UCSD-AML1 (cell line): ENCODE results near the gene FAM222A.

Experiments
- DNase-seq: peaks from one replicate; lab custom pipeline; 2025; ENCODE audit not compliant: unreplicated experiment; lab: John Stamatoyannopoulos, UW

FAM222A gene

DNA sequence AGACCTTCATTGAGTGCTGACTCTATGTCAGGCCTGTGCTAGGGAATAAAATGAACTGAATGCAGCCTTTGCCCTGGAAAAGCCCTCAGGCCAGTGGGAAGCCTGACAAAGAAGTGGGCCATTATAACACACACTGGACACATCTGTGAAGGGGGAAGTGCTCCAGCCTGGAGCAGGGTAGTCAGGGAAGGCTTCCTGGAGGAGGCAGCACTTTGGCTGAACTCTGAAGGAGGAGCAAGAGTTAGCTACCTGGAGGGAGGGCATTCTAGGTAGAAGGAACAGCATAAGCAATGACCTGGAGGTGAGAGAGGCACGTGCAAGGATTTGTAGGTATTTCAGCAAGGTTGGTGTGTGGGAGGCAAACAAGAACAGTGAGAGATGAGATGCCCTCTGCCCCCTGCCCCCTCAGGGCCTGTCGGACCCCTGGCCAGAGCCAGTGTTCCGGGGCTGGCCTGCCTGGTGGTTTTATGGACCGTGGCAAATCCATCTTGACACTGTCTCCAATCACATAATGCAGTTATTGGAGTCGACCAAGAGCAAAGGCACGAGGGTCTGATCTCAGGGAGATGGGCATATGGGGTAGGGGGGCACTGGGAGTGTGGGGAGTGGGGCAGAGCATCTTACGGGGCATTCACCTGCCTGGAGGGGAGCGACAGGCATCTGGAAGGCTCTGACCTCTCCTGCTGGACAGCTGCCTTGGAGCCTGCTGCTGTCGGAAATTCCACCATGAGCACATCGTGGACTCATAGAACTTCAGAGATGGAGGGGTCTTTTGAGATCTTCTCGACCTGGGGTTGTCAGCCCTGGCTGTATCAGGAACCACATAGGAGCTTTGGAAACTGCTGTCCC is 2.7 kb upstream of the FAM222A start:
- no peak for DNase-seq

DNA sequence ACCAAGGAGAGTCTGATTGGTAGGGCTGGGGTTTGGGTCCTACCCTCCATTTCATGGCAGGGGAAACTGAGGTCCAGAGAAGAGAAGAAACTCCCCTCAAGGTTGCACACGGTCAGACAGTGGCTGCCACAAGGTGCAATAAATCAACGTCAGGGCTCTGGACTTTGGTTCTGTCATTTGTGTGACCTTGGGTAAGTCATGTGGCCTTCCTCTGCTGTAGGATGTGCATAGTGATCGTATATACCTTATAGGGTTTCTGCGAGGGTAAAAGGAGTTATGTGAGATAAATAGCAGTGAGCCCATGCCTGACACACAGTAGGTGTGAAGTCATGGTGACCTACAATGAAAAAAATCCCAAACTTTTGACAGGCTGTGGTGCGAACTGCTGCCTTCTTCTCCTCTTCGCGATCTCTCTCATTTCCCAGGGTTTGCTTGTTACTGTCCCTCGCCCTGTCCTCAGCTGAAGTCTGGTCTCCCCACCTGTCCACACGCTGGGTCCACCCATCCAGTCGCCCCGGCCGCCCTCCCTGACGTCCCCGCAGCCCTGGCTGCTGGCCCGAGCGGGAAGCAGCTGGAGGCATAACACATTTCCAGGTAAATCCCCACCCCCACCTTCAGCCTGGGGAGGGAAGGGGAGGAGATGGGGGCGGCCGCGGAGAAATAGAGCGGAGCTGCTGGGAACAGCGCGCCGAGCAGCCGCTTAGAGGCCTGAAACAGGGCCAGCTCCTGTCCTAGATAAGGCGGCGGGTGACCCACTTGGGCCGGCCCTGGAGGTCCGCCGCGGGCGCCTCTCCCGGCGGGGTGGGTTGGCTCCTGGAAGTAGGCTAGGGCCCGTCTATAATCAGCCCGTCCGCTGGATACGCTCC is 1.8 kb upstream of the FAM222A start:
- no peak for DNase-seq

DNA sequence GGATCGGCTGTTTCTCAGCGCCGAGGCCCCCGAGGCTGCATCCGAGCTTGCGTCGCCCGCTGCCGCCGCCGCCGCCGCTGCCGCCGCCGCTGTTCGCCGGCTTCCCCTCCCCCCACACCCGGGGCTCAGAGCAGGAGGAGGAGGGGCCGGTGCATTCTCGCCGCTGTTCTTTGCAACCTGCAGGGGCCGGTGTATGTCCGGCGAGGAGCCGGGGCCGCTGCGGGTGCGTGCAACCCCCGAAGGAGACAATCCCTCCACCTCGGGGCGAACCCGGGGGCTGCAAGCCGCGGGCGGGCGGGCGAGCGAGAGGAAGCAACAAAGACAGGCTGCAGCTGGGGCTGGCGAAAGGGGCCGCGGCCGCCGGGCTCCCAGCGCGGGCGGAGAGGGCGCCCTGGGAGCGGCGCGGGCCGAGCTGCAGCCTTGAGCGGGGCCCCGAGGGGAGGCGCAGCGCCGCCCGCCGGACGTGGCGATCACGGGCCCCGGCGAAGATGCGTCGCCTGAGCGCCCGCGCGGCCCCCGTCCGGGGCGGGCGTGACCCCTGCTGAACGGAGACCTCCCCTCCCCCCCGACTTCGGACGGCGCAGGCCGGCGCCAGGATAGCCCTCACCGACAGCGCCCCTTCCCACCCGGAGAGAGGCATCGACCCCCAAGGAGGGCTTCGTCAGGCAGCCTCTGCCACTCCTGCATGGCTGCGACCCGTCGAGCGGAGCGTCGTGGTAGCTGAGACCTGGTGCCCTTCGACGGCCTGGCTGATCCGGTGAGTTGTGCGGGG is 702 bp downstream of the FAM222A start:
- DNase-seq = peak; percentile 62

DNA sequence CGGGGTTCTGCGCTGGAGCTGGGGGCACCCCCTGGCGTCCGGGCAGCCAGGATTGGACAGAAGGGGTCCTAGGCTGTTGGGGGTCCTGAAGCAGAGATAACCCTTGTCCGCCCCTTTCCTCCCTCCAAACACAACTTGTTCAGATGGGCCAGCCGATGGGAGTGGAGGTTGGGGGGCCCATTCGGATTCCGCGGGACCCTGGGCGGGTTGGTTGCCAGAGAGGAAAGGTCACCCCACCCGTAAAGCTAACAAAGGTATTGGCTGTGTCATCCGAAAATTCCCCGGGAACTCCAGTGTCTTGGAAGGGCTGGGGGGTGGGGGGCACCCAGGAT is 1.3 kb downstream of the FAM222A start:
- no peak for DNase-seq

DNA sequence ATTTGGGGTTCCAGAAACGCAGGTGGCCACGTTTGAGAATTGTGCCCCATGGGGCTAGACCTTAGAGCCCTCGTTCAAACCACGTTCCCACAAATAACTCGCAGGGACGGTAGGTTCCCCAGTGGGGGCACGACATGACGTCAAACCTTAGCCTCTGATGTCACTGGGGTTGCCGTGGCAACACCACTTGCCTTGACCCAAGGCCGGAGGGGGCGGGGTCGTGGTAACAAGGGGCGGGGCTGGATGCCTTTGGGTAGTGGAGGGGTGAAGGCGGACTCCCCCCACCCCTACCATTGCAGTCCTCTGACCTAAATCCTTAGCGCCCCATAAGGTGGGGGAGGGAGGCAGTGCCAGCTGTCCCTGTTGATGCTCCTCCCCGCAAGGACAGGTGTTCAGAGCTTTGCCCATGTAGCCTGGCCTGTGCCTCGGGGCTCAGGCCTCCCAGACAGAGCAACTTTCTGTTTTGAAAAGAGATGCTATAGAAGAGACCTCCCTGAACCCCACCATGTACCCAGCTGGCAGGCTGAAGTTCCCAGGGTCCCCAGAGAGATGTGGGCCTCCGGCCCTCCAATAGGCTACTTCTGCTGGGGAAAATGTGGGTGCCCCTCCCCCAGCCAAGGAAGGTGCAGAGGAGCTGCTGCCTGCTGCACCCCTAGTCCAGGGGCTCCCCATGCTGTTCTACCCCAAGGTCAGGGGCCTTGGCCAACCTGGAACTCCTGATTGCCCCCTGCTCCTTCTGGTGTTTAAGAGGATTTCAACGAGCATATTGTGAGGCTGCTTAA is 1.9 kb downstream of the FAM222A start:
- DNase-seq = no peak

DNA sequence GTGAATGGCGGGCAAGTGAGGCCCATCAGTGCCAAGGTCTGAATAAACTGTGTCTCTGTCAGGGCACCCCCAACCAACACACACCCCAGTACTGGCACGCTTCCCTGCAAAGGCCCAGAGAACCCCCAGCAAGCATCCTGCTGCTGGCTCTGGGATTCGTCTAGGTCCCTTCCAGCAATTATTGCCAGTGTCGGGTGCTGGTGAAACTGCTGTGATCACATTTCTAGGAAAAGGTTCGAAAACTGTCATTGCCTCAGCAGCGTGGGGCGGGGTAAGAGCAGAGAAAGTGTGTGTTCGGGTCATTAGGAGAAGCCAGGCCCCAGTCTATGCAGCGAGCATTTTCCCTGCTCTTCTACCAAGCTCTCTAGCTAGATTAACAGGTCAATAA is 2.5 kb downstream of the FAM222A start:
- no peak for DNase-seq

DNA sequence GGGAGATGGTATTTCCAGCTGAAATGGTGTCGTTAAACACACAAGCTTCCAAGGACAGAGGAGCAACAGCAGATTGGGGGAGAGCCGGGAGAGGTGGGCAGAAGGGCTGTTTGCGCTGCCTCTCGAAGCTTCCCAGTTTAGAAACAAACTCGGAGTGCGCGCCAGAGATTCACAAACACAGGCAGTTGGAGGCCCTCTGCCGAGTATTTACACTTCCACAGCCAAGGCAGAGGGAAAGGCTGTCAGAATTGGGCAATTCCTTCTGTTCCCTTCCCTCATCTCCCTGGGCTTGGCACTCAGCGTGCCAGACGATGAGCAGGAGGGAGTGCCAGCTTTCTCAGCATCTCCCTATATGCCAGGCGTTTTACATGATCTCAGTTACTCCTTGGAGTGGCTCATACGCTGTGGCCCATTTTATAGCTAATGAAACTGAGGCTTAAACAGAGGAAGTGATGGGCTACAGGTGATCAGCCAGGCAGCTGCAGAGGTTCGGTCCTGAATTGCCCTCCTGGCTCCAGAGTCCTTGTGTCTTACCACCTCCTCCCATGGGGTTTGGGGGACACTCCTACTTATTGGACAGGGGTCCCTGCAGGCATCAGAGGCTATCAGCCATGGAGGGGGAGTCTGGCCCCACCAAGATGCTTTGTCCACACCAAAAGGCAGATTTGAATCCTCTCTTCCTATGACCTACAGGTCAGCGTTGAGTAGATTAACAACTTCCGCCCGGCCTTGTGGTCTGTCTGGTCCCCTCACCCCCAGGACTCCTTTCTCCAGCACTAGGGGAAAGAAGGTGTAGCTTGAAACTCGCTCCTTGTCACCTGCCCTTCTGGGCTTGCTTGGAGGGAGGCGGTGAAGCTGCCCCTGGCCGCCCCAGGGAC is 3.1 kb downstream of the FAM222A start:
- DNase-seq = no peak

DNA sequence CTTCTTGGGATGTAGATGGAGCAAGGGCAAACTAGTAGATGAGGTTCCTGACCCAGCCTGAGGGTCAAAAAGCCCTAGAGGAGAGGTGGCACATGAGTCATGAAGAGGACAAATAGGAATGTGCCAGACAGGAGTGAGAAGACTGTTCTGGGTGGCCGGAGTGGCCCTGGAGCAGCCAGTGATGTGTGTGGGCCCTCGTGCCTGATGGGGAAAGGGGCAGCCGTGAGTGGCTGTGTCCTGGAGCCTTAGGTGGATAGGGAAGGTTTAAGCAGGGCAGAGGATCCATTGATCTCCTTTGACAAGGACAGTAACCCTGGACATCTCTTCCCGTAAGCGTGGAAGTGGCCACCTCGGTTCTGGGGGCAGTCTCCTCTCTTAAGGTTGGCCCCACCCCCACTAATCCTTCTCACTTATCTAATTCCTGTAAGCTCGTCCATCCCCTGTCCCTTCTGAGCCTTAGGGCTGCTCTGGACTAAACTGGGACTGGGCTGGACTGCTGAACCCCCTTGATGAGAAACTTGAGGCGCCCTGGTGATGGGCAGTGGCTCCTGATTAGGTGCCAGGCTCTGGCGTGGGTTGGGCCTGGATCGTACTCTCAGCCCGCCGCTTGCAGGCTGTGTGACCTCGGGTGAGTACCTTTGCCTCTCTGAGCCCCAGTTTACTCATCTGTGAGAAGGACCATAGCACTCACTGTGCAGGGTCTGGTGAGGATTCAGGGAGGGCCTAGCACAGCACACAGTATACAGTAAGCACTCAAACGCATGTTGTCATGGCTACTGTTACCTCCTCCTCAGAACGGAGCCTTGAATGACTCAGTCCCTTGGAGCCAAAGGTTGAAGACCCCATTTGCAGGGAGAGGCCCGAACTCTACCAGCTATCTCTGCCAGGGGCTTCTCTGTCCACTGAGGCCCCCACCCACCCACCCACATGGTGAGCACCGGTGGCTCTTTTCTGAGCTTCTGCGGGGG is 4.0 kb downstream of the FAM222A start:
- no peak for DNase-seq

DNA sequence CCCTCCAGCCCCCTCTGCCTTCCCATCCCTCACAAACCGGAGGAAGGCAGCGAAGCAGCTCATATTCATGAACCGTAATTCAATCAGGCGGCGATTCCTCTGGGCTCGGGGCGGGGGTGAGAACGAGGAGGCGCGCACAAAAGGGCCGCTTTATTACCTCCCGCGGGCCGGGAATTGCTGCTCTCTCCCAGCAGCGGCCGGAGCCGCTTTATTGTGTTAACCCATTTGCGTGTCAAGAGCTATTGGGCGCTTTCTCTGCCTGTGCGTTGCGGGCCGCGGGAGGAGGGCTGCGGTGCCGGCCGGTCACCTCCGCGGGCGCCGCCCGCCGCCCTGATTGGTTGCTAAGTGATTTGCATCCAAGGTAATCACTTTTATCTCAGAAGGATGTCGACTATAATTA is 4.8 kb downstream of the FAM222A start:
- DNase-seq = no peak

DNA sequence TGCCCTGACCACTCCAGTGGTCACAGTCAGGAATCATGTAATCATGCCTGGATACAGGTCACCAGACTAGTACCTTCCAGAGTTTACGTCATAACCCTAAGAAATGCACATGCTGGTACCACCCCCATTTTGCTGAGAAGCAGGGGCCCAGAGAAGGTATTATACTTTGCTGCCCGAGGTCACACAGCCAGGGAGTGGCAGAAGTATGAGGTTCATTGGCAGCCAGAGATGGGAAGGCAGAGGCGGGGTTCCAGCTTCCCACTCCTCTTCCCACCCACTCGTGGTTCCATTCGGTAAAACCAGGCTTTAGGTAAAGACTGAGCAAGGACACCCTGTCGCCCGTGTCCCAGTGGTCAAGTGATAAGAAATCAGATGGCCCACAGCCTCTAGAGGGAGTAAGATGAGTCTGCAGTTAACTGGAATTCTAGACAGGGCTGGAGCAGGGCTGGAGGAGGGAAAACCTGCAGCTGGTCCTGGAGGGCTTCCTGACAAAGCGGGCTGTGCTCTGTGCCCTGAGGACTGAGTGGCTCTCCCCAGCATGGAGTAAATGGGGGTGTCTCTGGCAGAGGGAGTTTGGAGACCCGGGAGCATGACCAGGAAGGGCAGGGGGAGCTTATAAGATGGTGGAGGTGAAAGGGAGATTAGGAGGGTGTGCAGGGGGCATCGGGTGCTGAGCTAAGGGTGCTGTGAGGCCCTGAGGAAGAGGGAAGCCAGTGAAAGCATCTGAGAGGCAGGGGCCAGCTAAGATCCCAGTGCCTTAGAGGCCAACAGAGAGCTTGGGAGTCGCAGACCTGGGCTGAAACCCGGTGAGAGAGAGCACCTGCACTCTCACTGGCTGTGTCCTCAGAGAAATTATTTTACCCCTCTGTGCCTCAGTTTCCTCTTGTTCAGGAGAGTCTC is 5.7 kb downstream of the FAM222A start:
- DNase-seq = no peak

DNA sequence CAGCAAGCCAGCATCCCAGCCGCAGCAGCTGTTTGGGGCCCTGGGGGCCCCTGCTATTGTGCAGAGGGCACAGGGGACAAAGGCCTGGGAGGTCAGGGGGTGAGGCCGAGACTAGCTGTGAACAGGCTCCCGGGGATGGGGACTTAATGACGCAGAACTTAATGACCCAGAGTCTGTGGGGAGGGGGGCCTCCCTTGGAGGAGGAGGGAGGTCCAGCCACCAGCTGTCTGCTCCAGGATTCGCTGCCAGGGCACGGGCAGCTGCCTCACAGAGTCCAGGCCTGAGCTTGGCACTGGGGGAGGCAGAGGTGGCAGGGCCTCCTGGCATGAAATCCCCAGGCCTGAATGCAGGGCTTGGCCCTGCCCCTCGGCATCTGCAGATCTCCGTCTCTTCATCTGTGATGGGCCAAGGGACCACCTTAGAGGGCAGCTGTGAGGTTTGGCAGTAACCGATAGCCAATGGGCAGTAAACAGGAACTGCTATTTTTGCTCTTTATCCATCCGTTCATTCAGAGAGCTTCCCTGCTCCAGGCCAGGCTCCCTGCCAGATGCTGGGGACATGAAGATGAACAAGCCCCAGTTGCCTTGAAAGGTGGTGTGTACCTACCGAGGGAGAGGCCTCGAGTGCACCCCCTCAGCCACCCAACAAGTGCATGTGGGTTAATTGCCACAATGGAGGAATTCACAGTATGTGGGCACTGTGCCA is 6.7 kb downstream of the FAM222A start:
- DNase-seq = no peak

DNA sequence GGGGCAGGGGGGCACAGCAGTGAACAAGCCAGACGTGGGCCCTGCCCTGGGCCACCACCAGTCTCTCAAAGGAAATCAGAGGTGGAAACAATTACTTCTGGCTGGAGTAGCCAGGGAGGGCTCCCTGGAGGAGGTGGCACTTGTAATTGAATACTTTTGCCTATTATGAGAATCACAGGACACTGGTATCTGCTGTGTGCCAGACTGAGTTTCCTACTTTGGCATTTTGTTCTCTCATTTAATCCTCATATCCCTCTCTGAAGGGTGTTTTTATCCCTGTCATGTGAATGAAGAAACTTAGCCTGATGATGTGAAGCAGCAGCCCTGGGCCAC is 7.2 kb downstream of the FAM222A start:
- no peak for DNase-seq

DNA sequence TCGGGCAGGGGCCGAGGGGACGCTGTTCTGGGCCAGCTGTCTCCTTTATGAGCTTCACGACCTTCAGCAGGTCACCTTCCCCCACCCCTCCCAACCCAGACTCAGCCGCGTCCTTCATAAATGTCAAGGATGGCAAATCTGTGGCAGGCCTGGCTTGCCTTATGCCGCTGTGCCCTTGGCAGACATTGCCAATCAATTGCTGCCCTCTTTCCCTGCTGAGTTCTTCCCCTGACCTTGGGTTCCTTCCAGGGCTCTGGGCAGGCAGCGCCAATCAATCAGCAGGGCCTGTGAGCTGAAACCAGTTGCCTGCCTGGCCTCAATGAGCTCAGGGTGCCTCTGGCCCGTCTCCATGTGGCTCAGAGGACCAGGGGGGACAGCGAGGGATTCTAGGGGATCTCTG is 7.7 kb downstream of the FAM222A start:
- DNase-seq = no peak

DNA sequence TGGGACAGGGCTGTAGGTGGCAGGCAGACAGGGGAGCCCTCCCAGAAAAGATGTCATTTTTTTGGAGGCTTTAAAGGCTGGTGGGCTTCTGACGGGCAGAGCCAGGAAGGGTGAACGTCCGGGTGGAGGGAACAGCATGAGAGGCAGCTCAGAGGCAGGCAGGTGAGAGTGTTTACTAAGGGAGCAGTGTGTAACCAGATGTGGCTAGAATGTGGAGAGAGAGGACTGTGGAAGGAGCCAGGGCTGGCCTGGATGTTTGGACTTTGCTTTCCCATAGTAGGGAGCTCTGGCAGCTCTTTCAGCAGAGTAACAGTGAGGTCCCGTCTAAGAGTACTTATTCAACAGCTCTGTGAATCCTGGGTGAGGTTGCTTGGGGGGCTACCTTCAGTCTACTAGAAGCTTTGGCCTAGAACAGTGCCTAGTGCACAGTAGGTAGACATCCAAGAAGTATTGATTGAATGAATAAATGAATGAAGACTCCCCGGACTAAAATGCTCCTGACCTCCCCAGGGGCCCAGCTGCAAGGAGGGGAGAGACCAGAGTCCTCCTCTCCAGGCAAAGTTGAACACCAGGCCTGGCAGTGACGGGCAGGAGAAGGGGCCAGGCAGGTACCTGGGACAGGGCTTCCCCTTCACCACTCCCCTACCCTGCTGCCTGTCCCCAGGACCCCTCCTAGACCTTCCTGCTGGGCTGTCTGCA is 8.5 kb downstream of the FAM222A start:
- DNase-seq = no peak

DNA sequence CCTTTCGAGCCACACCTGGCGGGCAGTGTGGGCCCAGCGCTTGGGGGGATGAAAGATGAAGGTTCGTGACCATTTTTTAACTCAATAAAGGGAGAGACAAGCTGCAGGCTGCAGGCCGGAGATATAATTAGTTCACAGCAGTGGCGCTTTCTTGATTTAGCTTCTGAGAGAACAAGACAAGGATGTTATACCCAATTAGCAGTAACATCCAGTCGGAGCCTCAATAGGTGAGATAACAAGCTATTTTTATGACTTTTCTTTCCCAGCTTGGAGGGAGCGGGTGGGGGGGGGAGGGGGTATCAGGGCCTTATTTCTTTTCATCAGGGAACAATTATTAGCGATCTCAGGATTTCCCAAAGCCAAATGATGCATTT is 9.1 kb downstream of the FAM222A start:
- no peak for DNase-seq

DNA sequence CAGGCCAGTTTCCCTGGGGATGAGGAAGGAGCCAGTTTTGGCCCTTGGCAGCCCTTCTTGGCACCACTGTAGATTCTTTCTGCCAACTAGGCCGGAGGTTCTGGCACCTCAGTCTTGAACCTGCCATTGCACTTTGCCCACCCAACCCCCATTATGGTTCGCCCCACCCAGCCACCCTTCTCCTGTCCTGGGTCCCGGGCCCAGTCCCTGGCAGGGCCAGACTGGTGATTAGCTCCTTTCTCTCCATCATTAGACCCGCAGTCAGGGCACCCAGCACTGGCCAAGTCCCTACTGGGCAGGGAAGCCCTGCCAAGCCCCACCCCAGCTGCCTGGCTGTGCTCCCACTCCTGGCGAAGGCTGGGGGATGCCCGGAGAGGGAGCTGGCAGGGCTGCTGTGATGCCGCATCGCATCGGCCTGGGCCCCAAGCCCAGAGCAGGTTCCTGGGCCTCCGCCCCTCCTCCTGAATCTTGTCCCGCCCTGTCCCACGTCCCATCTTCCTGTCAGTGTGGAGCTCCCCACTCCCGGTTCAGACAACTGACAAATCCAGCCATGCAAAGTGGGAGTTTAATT is 9.8 kb downstream of the FAM222A start:
- no peak for DNase-seq
